ENCODE measurements around the gene MCTP1.

MCTP1 gene

DNA sequence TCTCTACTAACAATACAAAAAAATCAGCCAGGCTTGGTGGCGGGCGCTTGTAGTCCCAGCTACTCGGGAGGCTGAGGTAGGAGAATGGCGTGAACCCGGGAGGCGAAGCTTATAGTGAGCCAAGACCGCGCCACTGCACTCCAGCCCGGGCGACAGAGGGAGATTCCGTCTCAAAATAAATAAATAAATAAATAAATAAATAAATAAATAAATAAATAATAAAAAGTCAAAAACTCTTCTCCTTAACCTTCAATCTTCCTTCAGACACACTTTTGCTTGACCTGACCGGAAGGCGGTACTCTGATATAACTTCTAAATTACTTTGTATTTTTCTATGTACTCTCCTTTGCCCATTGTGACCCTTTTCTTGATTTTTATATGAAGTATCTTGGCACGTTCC lies 364.3 kb downstream of the MCTP1 start:
- no peak for DNase-seq

DNA sequence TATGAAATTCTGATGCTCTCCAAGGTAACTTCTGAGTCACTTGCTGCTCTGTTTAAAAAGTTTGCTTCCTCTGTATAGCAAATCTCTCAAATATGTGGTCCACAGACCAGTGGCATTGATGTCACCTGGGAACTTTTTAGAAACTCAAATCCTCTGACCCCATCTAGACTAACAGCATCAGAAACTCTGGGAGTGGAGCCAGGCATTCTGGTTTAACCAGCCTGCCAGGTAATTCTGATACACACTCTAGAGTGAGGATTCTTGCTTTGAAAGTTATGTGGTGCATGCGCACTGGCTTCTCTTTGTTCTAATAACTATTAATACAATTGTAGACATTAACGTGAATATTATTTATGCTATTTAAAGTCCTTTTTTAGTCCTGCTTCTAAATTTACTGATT lies 368.3 kb downstream of the MCTP1 start:
- DNase-seq: no peak

DNA sequence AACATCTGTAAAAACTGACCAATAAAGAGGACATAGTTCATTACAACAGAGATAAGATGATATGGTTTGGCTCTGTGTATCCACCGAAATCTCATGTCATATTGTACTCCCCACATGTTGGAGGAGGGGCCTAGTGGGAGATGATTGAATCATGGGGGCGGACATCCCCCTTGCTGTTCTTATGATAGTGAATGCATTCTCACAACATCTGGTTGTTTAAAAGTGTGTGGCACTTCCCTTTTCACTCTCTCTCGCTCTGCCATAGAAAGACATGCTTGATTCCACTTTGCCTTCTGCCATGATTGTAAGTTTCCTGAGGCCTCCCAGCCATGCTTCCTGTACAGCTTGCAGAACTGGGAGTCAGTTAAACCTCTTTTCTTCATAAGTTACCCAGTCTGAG lies 373.6 kb downstream of the MCTP1 start:
- no peak for DNase-seq

DNA sequence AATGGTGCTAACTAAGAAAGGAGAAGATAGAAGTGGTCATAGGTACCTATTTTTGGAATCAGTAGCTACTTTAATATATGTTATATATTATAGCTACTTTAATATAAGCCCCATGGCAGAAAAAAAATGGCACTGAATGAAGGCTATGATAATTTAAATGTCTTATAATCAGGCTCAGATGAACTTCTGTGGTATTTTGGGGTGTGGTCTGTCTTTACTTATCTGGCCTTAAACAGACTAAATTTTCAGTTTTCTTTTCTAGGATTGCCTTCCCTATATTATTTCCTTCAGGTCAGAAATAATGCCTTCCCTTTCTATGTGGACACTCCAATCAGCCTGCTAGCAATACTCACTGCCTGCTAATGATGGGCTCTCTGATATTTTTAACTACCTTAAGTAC lies 374.2 kb downstream of the MCTP1 start:
- no peak for DNase-seq

DNA sequence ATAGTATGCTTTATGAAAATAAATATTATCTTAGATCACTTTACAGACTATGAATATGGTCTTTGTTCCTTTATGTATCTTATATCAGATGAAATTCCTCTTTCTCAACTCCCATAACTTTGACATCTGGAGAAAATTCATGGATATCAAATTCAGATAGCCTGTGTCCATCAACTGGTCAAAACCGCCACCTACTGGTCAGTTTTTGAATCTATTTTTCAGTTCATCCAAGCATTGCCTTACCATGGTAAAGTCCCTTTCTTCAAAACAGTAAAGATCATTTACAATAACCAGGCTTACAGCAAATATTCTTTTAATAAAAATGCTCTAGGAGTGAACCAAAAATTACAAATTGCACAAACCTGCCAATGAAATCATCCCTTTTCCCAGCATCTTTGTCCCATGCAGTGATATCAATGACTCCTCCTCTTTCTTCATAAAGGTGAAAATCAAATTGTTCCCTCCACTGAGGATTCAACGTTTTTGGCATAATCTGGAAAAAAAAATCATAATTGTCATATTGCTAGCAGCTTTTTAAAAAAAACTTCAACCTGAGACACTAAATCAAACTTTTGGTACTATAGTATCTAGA lies 375.9 kb downstream of the MCTP1 start:
- no peak for DNase-seq

DNA sequence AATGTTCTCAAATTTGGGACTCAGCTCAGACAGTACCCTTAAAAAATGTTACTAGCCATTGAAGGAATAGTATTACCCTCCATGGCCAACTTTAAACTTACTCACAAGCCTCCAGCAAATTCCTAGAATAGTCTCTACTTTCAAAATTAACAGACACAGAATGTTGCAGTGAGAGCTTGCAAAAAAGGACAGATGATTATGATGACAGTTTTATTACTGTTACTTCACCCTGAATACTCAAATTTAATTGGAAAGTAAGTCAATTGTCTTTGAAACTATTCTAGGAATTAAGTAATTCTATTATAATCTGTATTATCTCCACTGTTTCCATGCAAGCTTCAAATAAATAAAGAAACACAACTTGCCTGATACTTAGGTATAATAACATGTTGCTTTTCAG lies 378.1 kb downstream of the MCTP1 start:
- no peak for DNase-seq

DNA sequence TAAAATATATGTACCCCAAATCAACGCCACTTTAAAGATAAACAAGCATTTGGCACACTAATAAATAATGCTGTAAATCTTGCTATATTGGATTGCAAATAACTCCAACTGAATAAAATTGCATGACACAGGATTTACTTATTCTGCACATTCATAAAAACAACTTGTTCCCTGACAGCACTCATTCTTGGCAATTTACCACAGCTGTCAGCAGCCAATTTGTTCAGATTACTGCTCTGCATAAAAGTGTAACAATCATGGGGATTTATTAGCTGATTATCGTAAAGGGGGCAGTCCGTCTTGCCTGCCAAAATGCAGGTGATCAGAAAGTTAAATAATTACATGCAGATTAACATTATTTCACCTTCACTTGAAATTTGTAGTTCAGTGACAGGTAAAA lies 381.2 kb downstream of the MCTP1 start:
- DNase-seq: no peak

DNA sequence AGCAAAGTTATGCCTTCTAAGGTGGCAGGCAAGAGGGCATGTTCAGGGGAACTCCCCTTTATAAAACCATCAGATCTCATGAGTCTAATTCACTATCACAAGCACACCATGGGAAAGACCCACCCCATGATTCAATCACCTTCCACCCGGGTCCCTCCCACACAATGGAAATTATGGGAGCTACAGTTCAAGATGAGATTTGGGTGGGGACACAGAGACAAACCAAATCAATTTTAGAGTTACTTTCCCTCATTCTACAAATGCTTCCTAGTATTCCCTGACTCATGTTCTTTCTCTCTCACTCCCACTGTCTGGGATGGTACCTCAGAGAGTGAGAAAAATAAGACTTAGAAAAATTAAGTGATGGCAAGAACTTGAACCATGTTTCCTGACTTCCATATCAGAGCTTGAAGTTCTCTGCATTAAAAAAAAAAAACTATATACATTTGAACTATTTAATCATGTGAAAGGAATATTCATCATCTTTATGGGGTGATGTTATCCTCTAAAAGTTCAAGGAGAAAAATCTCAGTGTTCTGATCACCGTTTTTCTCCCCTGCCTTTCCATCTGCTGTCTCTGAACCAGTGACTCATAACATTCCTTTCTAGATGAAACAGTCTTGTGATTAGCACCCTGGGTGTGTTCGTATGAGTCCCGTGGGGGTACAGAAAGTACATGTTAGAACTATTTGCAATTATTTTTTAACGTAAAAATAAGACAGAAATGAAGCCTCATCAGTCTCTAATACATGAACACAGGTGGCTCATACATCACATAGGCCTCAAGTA lies 383.5 kb downstream of the MCTP1 start:
- DNase-seq: no peak

DNA sequence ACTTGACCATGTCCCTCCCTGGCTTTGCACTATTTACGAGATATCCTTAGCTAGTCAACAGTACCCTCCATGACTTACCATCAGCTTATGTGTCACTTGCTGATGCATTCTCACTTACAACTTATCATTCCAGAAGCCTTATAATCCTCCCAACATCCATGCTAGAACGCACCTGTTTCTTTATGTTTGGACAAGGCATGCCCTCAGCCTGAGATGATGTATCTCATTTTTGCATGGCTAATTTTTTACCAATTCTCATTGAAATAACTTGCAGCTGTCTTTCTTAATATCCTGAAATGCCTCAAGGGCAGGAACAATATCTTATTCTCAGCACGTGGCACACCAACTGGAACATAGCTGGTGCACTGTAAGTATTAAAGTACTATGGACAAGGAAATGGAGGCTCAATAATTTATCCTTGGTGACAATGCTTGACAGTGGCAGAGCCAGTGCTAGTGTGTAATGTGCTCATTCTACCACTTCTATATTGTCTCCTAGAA lies 384.8 kb downstream of the MCTP1 start:
- DNase-seq: no peak

DNA sequence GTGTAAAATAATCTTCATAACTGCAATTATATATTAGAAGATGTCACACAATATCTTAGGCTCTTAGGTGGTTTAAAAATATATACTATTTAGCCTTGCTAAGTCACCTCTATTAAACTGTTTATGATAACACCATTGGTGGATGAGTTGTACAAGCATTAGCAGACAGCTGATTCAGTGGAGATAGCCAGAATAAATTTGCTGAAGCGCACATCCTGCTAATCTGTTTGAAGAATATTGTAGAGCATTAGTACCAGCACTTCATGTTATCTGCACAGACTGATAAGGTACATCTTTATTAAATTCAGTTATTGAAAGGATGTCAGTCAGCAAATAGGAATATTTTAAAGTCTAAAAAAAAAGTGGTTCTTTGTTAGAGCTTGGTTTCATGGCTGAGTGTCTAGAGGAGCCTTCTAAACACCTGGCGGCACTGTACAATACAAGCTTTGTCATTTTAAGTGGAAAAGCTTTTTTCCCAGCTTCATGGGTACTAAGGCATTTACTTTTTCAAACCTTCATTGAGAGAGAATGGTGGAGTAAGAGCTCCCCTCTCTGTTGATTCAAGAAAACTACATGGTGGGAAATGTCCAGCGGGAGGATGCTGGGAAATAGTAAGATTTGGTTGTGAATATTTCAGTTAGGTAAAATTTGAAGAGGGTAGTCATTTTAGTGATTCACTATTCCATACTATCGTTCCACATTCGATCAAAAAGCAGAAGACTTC lies 391.3 kb downstream of the MCTP1 start:
- no peak for DNase-seq

DNA sequence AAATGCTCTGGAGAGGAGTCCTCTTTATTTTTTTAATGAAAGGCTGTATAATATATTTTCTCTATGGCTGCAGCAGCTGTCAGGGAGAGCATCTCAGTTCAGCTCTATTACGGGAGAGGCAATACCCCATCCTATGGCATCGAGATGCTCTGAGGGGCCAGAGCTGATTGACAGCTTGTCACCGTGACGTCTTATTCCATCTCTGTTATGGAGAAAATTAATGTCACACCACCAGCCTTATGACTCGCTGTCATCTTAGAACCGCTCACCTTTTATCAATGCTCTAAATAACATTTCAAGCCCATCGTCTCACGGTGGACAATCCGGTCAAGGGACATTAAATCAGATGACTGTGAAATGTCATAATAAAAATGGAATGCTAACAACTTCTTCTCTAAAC lies 392.9 kb downstream of the MCTP1 start:
- DNase-seq: no peak

DNA sequence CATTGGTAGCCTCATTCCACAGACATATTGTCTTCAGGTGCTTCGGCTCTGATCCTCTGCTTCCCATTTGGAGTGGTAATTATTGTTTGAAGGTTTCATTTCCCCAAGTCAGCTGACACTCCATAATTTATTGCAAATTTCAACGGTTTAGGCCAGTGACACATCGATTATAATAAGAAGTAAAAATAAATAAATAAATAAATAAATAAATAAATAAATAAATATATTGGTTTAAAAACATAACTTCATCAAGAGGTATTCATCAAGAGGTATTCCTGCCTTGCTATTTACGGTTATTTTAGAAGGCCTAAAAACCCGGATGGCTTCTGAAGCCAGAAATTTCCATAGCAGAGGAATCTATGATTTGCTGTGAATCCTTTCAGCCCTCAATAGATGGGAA lies 393.3 kb downstream of the MCTP1 start:
- DNase-seq: no peak

DNA sequence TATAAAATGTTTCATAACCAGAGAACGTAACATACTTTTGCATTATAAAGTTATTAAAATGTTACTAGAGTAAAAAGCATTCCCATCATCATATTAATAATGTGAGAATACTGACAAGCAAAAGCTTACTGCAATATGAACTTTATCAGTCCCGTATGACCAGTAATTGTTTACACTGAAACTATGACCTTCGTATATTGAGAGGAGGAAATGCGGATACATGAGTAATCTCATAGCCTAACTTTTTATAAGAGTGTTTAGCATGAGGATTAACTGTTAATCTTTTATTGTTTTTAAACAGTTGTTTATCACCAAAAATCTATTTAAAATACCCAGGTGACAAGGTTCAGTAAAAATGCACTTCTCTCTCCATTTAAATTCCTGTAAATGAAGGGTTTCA lies 394.0 kb downstream of the MCTP1 start:
- no peak for DNase-seq

DNA sequence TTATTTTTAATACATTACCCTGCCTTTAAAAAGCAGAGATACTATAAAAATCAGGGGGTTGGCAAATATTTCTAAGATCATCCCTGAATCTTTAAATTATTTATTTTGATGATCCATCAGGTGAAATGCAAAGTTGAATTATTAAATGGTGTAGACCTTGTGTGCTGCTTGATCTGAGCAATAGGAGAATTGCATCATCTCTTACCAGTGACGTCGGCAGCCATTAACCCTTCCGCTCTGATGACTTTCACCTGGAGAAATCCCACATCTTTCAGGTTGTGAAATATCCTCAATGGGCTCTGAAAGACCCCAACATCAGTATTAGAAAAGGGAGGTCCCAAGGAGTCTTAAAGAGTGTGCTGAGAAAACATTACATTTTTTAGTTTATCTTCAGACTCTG lies 396.2 kb downstream of the MCTP1 start:
- no peak for DNase-seq

DNA sequence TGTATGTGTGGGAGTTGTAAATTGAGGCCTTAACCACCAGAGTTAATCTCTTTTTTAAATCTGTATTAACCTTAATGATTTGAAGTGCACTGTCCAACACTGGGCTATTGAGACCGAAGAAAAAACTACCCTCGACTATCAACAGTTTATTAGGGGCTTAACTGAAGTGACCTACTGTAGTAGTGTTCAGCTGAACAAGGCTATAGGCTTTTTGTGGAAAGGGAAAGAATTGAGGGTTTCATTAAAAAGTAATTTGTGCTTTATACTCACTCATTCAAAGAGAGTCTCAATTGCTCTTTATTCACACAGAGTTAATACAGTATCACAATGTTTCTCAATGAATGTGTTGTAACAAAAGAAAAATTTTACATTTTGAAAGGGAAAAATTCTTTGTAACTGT lies 399.0 kb downstream of the MCTP1 start:
- DNase-seq: no peak

DNA sequence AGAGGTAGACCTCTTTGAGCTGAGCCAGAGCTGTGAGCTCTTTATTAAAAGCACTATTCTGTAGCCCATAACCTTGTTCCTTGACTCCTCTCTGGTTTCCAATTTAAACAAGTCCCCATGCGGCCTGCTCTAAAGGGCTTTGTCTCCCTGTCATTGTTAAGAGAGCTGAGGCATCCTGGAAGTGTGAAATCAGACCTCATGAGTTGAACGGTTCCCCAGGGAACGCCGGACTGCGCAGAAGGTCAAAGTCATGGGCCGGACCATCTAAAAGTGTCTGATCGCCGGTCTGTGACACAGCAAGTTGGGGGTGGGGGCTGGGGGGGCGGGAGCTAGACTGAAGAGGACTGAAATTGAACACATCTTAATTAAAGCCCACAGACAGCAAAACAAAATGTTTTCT lies 400.6 kb downstream of the MCTP1 start:
- no peak for DNase-seq

DNA sequence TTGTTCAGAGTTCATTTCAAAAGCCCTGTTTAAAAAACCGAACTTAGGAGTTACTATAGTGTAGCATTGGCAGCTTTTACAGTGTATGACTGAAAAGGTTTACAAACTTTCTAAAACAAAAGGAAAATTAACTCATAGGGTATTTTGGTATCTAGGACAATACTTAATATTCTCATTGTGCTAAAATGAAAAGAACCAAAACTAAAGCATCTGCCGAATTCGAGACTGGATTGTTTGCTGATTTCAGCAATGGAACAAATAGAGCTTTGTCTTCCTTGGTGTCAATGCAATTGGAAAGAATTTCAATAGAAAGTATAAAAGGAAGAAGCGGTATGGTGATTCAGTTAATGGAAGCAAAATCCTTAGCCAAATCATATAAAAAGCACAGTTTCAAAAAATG lies 412.4 kb downstream of the MCTP1 start:
- DNase-seq: no peak

DNA sequence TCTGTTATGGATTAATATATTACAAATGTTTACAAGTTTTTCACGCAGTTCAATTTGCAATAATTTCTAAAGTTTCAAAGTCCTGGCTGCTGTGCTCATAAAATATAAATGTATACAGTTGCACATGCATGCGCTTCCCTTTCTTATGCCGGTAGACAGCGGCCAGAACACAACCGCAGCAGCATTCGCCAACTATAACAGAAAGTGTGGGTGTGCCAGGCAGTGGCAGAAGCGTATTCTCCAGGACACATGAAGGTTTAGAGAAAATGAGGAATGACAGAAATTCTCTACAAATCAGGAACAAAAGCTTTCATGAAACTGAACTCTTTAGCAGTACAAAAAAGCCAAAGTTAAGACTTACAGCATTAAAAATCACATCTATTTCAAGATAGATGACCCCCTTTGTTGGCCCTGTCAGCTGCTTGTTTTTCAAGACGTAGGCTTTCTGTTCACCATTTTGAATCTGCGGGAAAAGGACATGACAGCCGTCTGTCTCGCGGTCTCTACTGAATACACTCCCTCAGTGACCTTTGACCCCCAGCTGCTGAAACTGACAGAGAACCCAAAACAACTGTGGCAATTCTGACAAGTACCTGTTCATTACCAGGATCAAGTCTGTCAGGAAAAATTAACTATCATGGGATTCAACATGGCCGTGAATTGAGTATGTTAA lies 414.2 kb downstream of the MCTP1 start:
- no peak for DNase-seq

DNA sequence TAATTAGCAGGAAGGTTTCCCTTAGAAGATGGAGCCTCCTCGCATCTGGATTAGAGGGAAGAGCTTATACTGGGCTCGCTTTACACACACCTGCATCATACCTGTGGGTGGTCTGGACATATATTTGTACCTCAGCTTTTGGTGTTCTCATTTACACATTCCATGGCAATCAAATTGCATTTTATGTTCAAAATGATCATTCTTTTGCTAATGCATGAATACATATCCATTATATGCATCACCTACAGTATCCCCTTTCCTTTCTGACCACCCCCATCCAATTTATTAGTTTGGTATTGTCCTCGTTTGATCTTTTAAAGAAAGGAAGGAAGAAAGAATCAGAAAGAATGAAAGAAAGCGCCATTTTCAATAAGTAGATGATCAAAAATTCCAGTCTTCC lies 415.0 kb downstream of the MCTP1 start:
- no peak for DNase-seq

DNA sequence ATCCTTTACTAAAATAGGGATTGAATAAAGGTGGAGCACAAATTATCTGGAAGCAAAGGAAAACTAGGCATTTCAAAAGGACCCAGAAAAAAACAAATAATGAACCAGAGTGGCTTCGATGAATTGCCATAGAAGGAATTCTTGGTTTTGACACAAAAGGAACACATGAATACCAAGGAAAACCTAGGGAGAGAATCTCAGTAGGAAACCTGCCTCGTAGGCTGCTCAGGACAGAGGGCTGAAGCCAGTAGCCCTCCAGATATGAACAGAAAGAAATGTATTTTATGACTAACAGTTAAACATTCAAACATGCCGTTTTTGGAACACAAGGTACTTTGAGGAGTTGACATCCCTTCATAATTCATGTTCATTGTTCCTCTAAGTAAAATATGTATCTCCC lies 420.9 kb downstream of the MCTP1 start:
- DNase-seq: no peak

DNA sequence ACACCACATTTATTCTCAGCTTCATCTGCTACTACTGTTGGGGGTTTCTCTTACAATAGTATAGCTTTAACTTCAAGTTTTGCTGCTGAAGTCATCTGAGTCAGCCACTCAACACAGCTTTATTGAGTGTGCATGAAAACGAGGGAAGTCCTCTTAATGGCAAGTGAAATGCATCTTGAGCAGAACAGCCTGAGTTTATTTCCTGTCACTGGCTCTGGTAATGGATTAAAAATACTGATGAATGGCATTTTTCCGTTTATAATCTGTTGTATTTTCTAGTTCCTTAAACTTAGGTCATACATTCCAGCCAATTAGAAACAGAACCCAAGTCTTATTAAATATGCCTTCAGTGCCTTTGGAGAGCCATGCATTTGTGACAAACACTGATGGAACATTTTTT lies 427.8 kb downstream of the MCTP1 start:
- no peak for DNase-seq

DNA sequence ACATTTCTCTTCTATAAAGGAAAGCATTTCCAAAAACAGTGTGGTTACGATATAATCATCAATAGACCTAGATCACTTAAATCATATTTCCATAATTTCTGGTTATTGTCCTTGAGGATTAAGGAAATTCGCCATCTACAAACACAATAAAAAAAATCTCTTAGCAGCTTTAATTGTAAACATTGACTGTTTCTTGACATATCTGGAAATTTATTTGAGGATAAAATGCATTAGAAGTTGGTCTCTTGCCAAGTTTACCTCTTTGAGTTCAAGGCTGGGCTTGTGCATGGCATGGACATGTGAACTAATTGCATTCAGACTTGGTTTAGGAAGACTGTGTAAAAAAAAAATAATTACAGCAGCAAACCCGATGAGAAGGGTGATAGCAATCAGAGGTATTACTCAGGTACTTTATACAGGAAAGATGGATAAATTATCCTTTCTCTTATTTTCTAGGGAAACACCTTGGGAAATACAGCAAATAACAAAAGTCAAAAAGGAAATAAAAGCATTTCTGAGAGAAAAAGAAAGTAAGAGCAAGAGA lies 428.6 kb downstream of the MCTP1 start:
- no peak for DNase-seq

DNA sequence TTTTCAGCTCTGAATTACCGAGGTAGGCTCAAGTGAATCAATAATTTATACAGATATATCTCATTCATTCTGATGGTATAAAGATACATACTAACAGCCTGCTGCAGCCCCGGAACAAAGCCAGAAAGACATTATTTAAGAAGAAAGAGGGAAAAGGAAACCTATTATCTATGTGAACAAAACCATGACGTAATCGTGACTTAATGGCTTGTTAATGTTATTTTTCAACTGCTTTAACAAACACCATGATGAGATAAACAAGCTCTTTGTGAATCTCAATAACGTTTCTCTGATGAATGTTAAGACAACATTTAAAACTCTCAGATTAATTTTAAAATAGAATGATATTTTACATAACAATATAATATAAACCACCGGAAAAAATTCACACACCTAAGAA lies 429.4 kb downstream of the MCTP1 start:
- no peak for DNase-seq
